Measurements from ENCODE around the gene WDR74. TPM values are rescaled to one million over a fixed set of nuclear protein-coding genes. Genes with fewer than 3 reads are reported as not detected.

WDR74 gene
- total and polyA plus RNA-seq, 9 of the 15 experiments (the other 6 are each of a cell fraction or from before 2014, with no cell fraction given): 32.7 to 210 (median 114) TPM

DNA sequence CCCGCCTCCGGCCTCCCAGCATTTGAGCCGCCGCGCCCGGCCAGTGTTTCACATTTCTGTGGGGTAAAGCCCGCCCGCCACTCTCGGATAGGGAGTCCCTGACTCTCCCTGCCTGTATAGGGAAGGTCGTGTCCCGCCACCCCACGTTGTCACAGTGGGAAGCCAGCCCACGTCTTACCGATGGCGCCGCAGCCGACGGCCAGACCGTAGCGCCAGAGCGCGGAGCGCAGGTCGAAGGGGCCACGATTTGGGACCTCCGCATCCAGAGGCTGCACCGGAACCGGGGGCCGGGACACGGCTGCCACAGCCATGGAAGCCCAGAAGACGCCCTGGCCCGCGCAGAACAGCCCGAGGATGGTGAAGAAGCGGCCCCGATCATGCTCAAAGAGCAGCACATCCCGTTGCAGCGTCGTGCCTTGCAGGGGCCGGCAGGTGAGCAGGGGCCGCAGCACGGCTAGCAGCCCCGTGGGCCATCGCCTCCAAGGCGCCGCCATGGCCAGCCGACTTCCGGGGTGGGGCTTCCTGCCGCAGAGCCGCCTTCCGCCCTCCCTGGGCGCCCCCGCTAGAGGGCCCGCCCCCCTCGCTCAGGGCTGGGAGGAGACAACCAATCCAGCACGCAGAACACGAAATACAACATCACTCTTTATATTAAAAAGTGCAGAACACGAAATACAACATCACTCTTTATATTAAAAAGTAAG, 47.7 kb downstream of the WDR74 start, which contains the start of gene TMEM223 (continued):
- TF ChIP-seq PCBP2 (IDR thresholded peaks at IDR 0.05; ENCODE audit: low read depth, low read length, poor library complexity, severe bottlenecking) (no peak), ZBTB7A (IDR thresholded peaks at IDR 0.05; ENCODE audit: borderline replicate concordance, control insufficient read depth, low read depth, low read length) (peak; percentile 50; the same call in 1 of the 2 replicates), RBM34 (IDR thresholded peaks at IDR 0.05; ENCODE audit: borderline replicate concordance, insufficient read depth, low read length) (no peak), CUX1 (CRISPR knock-in tag; IDR thresholded peaks at IDR 0.05) (no peak), SNRNP70 (optimal IDR thresholded peaks at IDR 0.05; ENCODE audit: low read depth, low read length) (no peak), EZH2 (IDR thresholded peaks at IDR 0.05; ENCODE audit: borderline replicate concordance, low read depth, low read length) (no peak), NFE2L1 (tag; IDR thresholded peaks at IDR 0.05; ENCODE audit: borderline replicate concordance, low read depth) (no peak)
- TF ChIP-seq, protein P1, sequence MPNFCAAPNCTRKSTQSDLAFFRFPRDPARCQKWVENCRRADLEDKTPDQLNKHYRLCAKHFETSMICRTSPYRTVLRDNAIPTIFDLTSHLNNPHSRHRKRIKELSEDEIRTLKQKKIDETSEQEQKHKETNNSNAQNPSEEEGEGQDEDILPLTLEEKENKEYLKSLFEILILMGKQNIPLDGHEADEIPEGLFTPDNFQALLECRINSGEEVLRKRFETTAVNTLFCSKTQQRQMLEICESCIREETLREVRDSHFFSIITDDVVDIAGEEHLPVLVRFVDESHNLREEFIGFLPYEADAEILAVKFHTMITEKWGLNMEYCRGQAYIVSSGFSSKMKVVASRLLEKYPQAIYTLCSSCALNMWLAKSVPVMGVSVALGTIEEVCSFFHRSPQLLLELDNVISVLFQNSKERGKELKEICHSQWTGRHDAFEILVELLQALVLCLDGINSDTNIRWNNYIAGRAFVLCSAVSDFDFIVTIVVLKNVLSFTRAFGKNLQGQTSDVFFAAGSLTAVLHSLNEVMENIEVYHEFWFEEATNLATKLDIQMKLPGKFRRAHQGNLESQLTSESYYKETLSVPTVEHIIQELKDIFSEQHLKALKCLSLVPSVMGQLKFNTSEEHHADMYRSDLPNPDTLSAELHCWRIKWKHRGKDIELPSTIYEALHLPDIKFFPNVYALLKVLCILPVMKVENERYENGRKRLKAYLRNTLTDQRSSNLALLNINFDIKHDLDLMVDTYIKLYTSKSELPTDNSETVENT (CRISPR knock-in tag; IDR thresholded peaks at IDR 0.05): peak; percentile 94
- TF ChIP-seq, protein P2, sequence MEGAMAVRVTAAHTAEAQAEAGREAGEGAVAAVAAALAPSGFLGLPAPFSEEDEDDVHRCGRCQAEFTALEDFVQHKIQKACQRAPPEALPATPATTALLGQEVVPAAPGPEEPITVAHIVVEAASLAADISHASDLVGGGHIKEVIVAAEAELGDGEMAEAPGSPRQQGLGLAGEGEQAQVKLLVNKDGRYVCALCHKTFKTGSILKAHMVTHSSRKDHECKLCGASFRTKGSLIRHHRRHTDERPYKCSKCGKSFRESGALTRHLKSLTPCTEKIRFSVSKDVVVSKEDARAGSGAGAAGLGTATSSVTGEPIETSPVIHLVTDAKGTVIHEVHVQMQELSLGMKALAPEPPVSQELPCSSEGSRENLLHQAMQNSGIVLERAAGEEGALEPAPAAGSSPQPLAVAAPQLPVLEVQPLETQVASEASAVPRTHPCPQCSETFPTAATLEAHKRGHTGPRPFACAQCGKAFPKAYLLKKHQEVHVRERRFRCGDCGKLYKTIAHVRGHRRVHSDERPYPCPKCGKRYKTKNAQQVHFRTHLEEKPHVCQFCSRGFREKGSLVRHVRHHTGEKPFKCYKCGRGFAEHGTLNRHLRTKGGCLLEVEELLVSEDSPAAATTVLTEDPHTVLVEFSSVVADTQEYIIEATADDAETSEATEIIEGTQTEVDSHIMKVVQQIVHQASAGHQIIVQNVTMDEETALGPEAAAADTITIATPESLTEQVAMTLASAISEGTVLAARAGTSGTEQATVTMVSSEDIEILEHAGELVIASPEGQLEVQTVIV (CRISPR knock-in tag; IDR thresholded peaks at IDR 0.05; ENCODE audit: borderline replicate concordance): no peak

All from K562 (cell line).